Activated CD4-positive, alpha-beta T cell treated with anti-CD3 and anti-CD28 coated beads for 48 hours (primary cell): Measurements from ENCODE around the gene USH1C.

Experiments
- DNase-seq: peaks from one replicate; pipeline ENCODE4 v3.0.0-alpha.2; 2020

The USH1C gene

GRCh38 chr11:17459236-17459896, 84.8 kb downstream of the USH1C start:
- DNase-seq, result no peak

GRCh38 chr11:17458268-17458667, 85.9 kb downstream of the USH1C start:
- no peak for DNase-seq

GRCh38 chr11:17457396-17458173, 86.6 kb downstream of the USH1C start:
- DNase-seq, result no peak

- DNase-seq, result no peak
Observed at GRCh38 chr11:17452668-17453067, 91.5 kb downstream of the USH1C start.

GRCh38 chr11:17449158-17449557, 95.1 kb downstream of the USH1C start:
- DNase-seq, result no peak

- DNase-seq, result no peak
Observed at GRCh38 chr11:17446482-17446881, 97.7 kb downstream of the USH1C start.

- DNase-seq, result no peak
Observed at GRCh38 chr11:17445240-17445795, 98.9 kb downstream of the USH1C start.

- DNase-seq, result no peak
Observed at GRCh38 chr11:17443926-17444690, 100.1 kb downstream of the USH1C start.
